PC-9 (cell line): ENCODE measurements around the gene REEP5. TPM values are rescaled to one million over a fixed set of nuclear protein-coding genes. Genes with fewer than 3 reads are reported as not detected.

Source experiments
- BruUV-seq: library from RNA; stranded (reverse); fragments of 400-500 nt; replicated peaks from 2 replicates; lab custom pipeline; 2021; lab: Mats Ljungman, UMichigan
- CTCF ChIA-PET: fragments of 300-600 bp; sonication (Branson Sonifier 250); formaldehyde crosslinking; loops from one replicate; lab custom pipeline; 2022; ENCODE audit warnings: antibody characterized with exemption; lab: Charles Lee
- POLR2A ChIA-PET: fragments of 300-600 bp; sonication (Branson Sonifier 250); formaldehyde crosslinking; loops from one replicate; lab custom pipeline; 2022; ENCODE audit warnings: antibody characterized with exemption; ENCODE audit not compliant: unreplicated experiment; lab: Charles Lee
- DNase-seq, 2 experiments: peaks; one replicate each; pipeline versions ENCODE4 v3.0.0 to v3.0.0-alpha.2; 2015 to 2022; ENCODE audit warnings: mixed read lengths in 1 of 2
- H2AFZ ChIP-seq: fragments of 200-600 bp; sonication (generic); 2 replicates; pipeline ENCODE4 v1.8.1; 2017; ENCODE audit warnings: antibody characterized with exemption
- H3F3A ChIP-seq: fragments of 200-600 bp; sonication (generic); 2 replicates; pipeline ENCODE4 v1.8.1; 2017; ENCODE audit warnings: antibody characterized with exemption, mild to moderate bottlenecking, low read depth; ENCODE audit not compliant: insufficient read depth
- H3K27ac ChIP-seq: fragments of 200-600 bp; sonication (generic); 2 replicates; pipeline ENCODE4 v1.6.1; 2016; ENCODE audit warnings: mixed run types
- H3K27me3 ChIP-seq: fragments of 200-600 bp; sonication (generic); 2 replicates; pipeline ENCODE4 v1.6.1; 2016; ENCODE audit warnings: low read depth, mixed run types; ENCODE audit not compliant: insufficient read depth
- H3K36me3 ChIP-seq: fragments of 200-600 bp; sonication (generic); 2 replicates; pipeline ENCODE4 v1.6.1; 2016; ENCODE audit warnings: low read depth, mixed run types
- H3K4me1 ChIP-seq: fragments of 200-600 bp; sonication (generic); replicated peaks from 2 replicates; pipeline ENCODE4 v1.6.1; 2016; ENCODE audit warnings: mixed run types; ENCODE audit not compliant: insufficient read depth
- H3K4me2 ChIP-seq: fragments of 200-600 bp; sonication (generic); 2 replicates; pipeline ENCODE4 v1.6.1; 2017; ENCODE audit warnings: mixed run types
- H3K4me3 ChIP-seq: fragments of 200-600 bp; sonication (generic); 2 replicates; pipeline ENCODE4 v1.6.1; 2016; ENCODE audit warnings: mixed run types
- H3K79me2 ChIP-seq: fragments of 200-600 bp; sonication (generic); 2 replicates; pipeline ENCODE4 v1.6.1; 2017; ENCODE audit warnings: low read depth, mixed run types
- H3K9me2 ChIP-seq: fragments of 200-600 bp; sonication (generic); 2 replicates; pipeline ENCODE4 v1.8.1; 2017; ENCODE audit warnings: mild to moderate bottlenecking; ENCODE audit not compliant: insufficient read depth
- H3K9me3 ChIP-seq: fragments of 200-600 bp; sonication (generic); 2 replicates; pipeline ENCODE4 v1.8.1; 2016; ENCODE audit warnings: low read depth; ENCODE audit not compliant: insufficient read depth
- H4K20me1 ChIP-seq: fragments of 200-600 bp; sonication (generic); 2 replicates; pipeline ENCODE4 v1.8.1; 2017; ENCODE audit not compliant: insufficient read depth
- CTCF ChIP-seq: fragments of 200-600 bp; sonication (generic); conservative IDR thresholded peaks from 2 replicates; pipeline ENCODE4 v1.6.1; 2017; ENCODE audit warnings: mixed run types, antibody characterized with exemption, mild to moderate bottlenecking, moderate library complexity
- EZH2 ChIP-seq: fragments of 200-600 bp; sonication (generic); IDR thresholded peaks from 2 replicates; pipeline ENCODE4 v1.8.0; 2017; ENCODE audit warnings: antibody characterized with exemption, low read depth
- intact Hi-C: fragments of 100-400 bp; cut with micrococcal nuclease; formaldehyde crosslinking; loops from one replicate; pipeline ENCODE4 v1.10.0; 2022; ENCODE audit not compliant: unreplicated experiment
- total RNA-seq: library from RNA; stranded (reverse); gene quantifications from 2 replicates; pipeline ENCODE4 v1.2.3, GENCODE V29; 2021

The REEP5 gene
- total RNA-seq, 1 experiment from 2014 or later: 45.2 TPM

GRCh38 chr5:112910529-112910928, 11.5 kb downstream of the REEP5 start:
- Histone ChIP-seq H3F3A (peaks cover 4% of the 10 kb centered on the region; the same call in 1 of the 2 replicates), H3K4me2 (no peak overlapping the region), H3K4me1 (peaks cover 3% of the 10 kb centered on the region; the same call in 1 of the 2 replicates), H2AFZ (no peak overlapping the region), H4K20me1 (no peaks in the 10 kb centered on the region), H3K36me3 (0 out of 2 replicates have a peak, but pooled peaks cover 9% of the 10 kb centered on the region), H3K9me3 (no peaks in the 10 kb centered on the region), H3K27ac (no peak overlapping the region), H3K27me3 (no peaks in the 10 kb centered on the region), H3K9me2 (no peaks in the 10 kb centered on the region), H3K4me3 (no peak overlapping the region), H3K79me2 (peaks cover 13% of the 10 kb centered on the region; the same call in 1 of the 2 replicates)
- CTCF ChIA-PET: no interaction called here
- intact Hi-C loops: no loop called here
- BruUV-seq: no TSS peak
- no peak for DNase-seq
- POLR2A ChIA-PET: no interaction called here
- no peak for TF ChIP-seq EZH2
- TF ChIP-seq CTCF: no peak

GRCh38 chr5:112908854-112909253, 13.2 kb downstream of the REEP5 start:
- no TSS peak for BruUV-seq
- TF ChIP-seq CTCF: no peak
- no peak for TF ChIP-seq EZH2
- POLR2A ChIA-PET: interaction anchor here (0.5 kb wide), 1 partner anchor 429 kb away, joined by 8 read pairs; no protein-coding TSS in a partner anchor
- 0 out of 2 replicates have a peak, but pooled peaks cover 9% of the 10 kb centered on the region for H3K36me3 ChIP-seq
- intact Hi-C loops: no loop called here
- no peak overlapping the region for H3K27ac ChIP-seq
- H3K27me3 ChIP-seq: no peaks in the 10 kb centered on the region
- DNase-seq: no peak
- no peaks in the 10 kb centered on the region for H3K9me2 ChIP-seq
- H3F3A ChIP-seq: no peaks in the 10 kb centered on the region
- peaks cover 14% of the 10 kb centered on the region; the same call in 1 of the 2 replicates for H3K79me2 ChIP-seq
- H2AFZ ChIP-seq: no peak overlapping the region
- CTCF ChIA-PET: interaction anchor here (0.6 kb wide), 1 partner anchor 67 kb away, joined by 3 read pairs; no protein-coding TSS in a partner anchor
- H3K4me3 ChIP-seq: no peak overlapping the region
- H3K4me2 ChIP-seq: no peak overlapping the region
- no peaks in the 10 kb centered on the region for H3K9me3 ChIP-seq
- H4K20me1 ChIP-seq: 0 out of 2 replicates have a peak, but pooled peaks cover 2% of the 10 kb centered on the region
- peaks cover 3% of the 10 kb centered on the region; the same call in 1 of the 2 replicates for H3K4me1 ChIP-seq

GRCh38 chr5:112907166-112907631, 14.8 kb downstream of the REEP5 start:
- POLR2A ChIA-PET: no interaction called here
- H3K27ac ChIP-seq: no peak overlapping the region
- BruUV-seq: no TSS peak

More at GRCh38 chr5:112907166-112907631, 14.8 kb downstream of the REEP5 start:
- Histone ChIP-seq H3K79me2 (0 out of 2 replicates have a peak, but pooled peaks cover 9% of the 10 kb centered on the region), H4K20me1 (peaks cover 7% of the 10 kb centered on the region; the same call in 1 of the 2 replicates), H3K4me2 (no peak overlapping the region), H3K9me3 (no peaks in the 10 kb centered on the region), H3K9me2 (no peaks in the 10 kb centered on the region), H2AFZ (no peak overlapping the region), H3K36me3 (0 out of 2 replicates have a peak, but pooled peaks cover 9% of the 10 kb centered on the region), H3K4me3 (no peak overlapping the region), H3K27me3 (no peaks in the 10 kb centered on the region), H3F3A (no peaks in the 10 kb centered on the region), H3K4me1 (no peaks in the 10 kb centered on the region)
- TF ChIP-seq CTCF (no peak), EZH2 (no peak)
- DNase-seq: no peak
- CTCF ChIA-PET: no interaction called here
- intact Hi-C loops: no loop called here
